ENCODE measurements around the gene ZNF423.

DNA sequence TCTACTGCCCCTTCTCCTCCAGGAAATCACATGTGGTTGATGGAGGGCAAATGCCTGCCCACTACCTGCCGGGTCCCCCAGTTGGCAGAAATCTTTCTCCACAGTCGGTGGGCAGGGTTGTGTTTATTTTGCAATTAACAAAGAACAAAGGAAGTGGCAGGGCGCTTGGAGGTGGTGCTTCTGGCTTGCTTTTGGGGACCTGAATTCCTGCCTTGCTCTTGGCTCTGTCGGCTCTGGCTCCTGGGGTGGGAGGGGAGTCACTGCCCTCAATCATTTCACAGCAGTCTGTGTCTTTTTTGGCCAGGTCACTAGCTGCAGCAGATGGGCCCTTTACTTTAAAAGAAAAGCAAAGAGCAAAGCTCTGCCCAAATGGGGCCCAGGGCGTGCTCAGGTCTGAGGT lies 413.1 kb downstream of the ZNF423 start:
- TF ChIP-seq POLR2AphosphoS5 (IDR thresholded peaks at IDR 0.05) (no peak), CTCF (IDR thresholded peaks at IDR 0.05) (no peak), POLR2A (IDR thresholded peaks at IDR 0.05) (no peak), EP300 (IDR thresholded peaks at IDR 0.05) (no peak)
